Stimulated activated CD8-positive, alpha-beta memory T cell treated with anti-CD3 and anti-CD28 coated beads, Interleukin-12 subunit alpha, Interleukin-12 subunit beta, amount 100 ng/mL, for 24 hours (primary cell): ENCODE measurements around the gene ZNF346.
"Not testable (repeated sequence)": the region's sequence is repeated elsewhere in the genome, so short reads cannot be mapped to it uniquely, and the experiment has no call there.

Experiments used
- DNase-seq: peaks from one replicate; pipeline ENCODE4 v3.0.0-alpha.2; 2020; ENCODE audit errors: extremely low read depth

The ZNF346 gene

GRCh38 chr5:177022386-177023302 is at the start of gene ZNF346:
TSS of gene ZNF346 (plus strand) at chr5:177022696. CDS start at chr5:177022739, 43 bp downstream.
- DNase-seq: peak; percentile 76

GRCh38 chr5:176979669-176980068 is 42.8 kb upstream of the ZNF346 start:
- no peak for DNase-seq

- no peak for DNase-seq
Observed at GRCh38 chr5:176980818-176981217, 41.7 kb upstream of the ZNF346 start.

- not testable (repeated sequence) for DNase-seq
Observed at GRCh38 chr5:176983112-176983511, 39.4 kb upstream of the ZNF346 start.

GRCh38 chr5:176983593-176983992 is 38.9 kb upstream of the ZNF346 start:
- not testable (repeated sequence) for DNase-seq

GRCh38 chr5:176984176-176984575 is 38.3 kb upstream of the ZNF346 start:
- not testable (repeated sequence) for DNase-seq

GRCh38 chr5:176985516-176985915 is 37.0 kb upstream of the ZNF346 start:
- no peak for DNase-seq

GRCh38 chr5:176986280-176986679 is 36.2 kb upstream of the ZNF346 start:
- DNase-seq: no peak

GRCh38 chr5:176987583-176987982 is 34.9 kb upstream of the ZNF346 start:
- no peak for DNase-seq

GRCh38 chr5:176993081-176993480 is 29.4 kb upstream of the ZNF346 start:
- DNase-seq: not testable (repeated sequence)

GRCh38 chr5:176994460-176995121 is 27.9 kb upstream of the ZNF346 start:
- DNase-seq: no peak

- no peak for DNase-seq
Observed at GRCh38 chr5:176995122-176995490, 27.4 kb upstream of the ZNF346 start.

- no peak for DNase-seq
Observed at GRCh38 chr5:176995896-176996767, 26.4 kb upstream of the ZNF346 start.

- no peak for DNase-seq
Observed at GRCh38 chr5:176996780-176997179, 25.7 kb upstream of the ZNF346 start.

GRCh38 chr5:176998828-176999227 is 23.7 kb upstream of the ZNF346 start:
- no peak for DNase-seq

- not testable (repeated sequence) for DNase-seq
Observed at GRCh38 chr5:176999526-176999925, 23.0 kb upstream of the ZNF346 start.

- DNase-seq: no peak
Observed at GRCh38 chr5:177003649-177004048, 18.8 kb upstream of the ZNF346 start.

GRCh38 chr5:177004961-177005360 is 17.5 kb upstream of the ZNF346 start:
- DNase-seq: no peak

- DNase-seq: peak; percentile 36
Observed at GRCh38 chr5:177005619-177006264, 16.8 kb upstream of the ZNF346 start.

- peak; percentile 78 for DNase-seq
Observed at GRCh38 chr5:177006265-177006972, 16.1 kb upstream of the ZNF346 start, which contains the start of gene UIMC1. TSS of gene UIMC1 (minus strand) at chr5:177006779. CDS start at chr5:176982615, 24,164 bp downstream.

- no peak for DNase-seq
Observed at GRCh38 chr5:177008716-177009115, 13.8 kb upstream of the ZNF346 start.
